HEK293 (cell line): ENCODE data around the gene SLC8A2.

ENCODE experiments used
- CTCF ChIA-PET: fragments of 350-600 bp; formaldehyde crosslinking; extraction: SDS; loops from one replicate; lab custom pipeline; 2021; ENCODE audit warnings: antibody characterized with exemption; lab: Yijun Ruan, JAX
- POLR2A ChIA-PET: fragments of 300-600 bp; formaldehyde crosslinking; extraction: SDS; loops from one replicate; lab custom pipeline; 2020; ENCODE audit warnings: antibody characterized with exemption, inconsistent platforms; lab: Yijun Ruan, JAX
- H3K27ac ChIP-seq: fragments of 200-500 bp; sonication (Bioruptor generic); 2 replicates; pipeline ENCODE4 v1.5.1; 2014; ENCODE audit warnings: low read depth, low read length, control low read depth, inconsistent platforms; ENCODE audit errors: extremely low read depth
- H3K36me3 ChIP-seq, 2 experiments: fragments of 200-500 bp in 1 of 2; sonication (Bioruptor generic) in 1 of 2; 1 replicate in 1 of 2; 2 replicates in 1 of 2; pipeline ENCODE4 v1.5.1; 2014 to 2017; ENCODE audit warnings: inconsistent platforms in 2 of 2, low read length in 2 of 2; ENCODE audit not compliant: control insufficient read depth in 2 of 2, insufficient read depth in 1 of 2
- H3K4me1 ChIP-seq: fragments of 200-500 bp; sonication (Bioruptor generic); 2 replicates; pipeline ENCODE4 v1.5.1; 2014; ENCODE audit warnings: mild to moderate bottlenecking, low read length, inconsistent platforms; ENCODE audit not compliant: control insufficient read depth, insufficient read depth
- H3K4me3 ChIP-seq: 2 replicates; pipeline ENCODE4 v1.5.1; 2011; ENCODE audit warnings: low read depth, mild to moderate bottlenecking, control low read depth, low read length, moderate library complexity
- H3K9me3 ChIP-seq: fragments of 200-500 bp; sonication (Bioruptor generic); 2 replicates; pipeline ENCODE4 v1.5.1; 2014; ENCODE audit warnings: low read depth, low read length, inconsistent platforms; ENCODE audit not compliant: control insufficient read depth, insufficient read depth
- AEBP2 ChIP-seq: fragments of 450-650 bp; formaldehyde crosslinking; IDR thresholded peaks from 2 replicates; pipeline ENCODE4 v1.5.1; 2016; ENCODE audit warnings: missing biosample characterization, missing genetic modification characterization, borderline replicate concordance
- EGR2 ChIP-seq: fragments of 450-650 bp; formaldehyde crosslinking; IDR thresholded peaks from 2 replicates; pipeline ENCODE4 v1.5.1; 2016; ENCODE audit warnings: low read depth, missing biosample characterization, missing genetic modification characterization
- IKZF3 ChIP-seq: fragments of 450-650 bp; IDR thresholded peaks from 2 replicates; pipeline ENCODE4 v1.5.0; 2018; ENCODE audit warnings: missing biosample characterization, mild to moderate bottlenecking, missing genetic modification characterization, moderate library complexity
- KLF10 ChIP-seq: fragments of 450-650 bp; IDR thresholded peaks from 2 replicates; pipeline ENCODE4 v1.5.1; 2018; ENCODE audit warnings: missing biosample characterization, mild to moderate bottlenecking, missing genetic modification characterization
- KLF16 ChIP-seq: fragments of 450-650 bp; formaldehyde crosslinking; IDR thresholded peaks from 2 replicates; pipeline ENCODE4 v1.5.1; 2017; ENCODE audit warnings: missing biosample characterization, missing genetic modification characterization
- KLF9 ChIP-seq: fragments of 450-650 bp; formaldehyde crosslinking; IDR thresholded peaks from 2 replicates; pipeline ENCODE4 v1.5.1; 2016; ENCODE audit warnings: missing biosample characterization, missing genetic modification characterization, low read depth
- PRDM10 ChIP-seq: fragments of 450-650 bp; formaldehyde crosslinking; IDR thresholded peaks from 2 replicates; pipeline ENCODE4 v1.5.1; 2016; ENCODE audit warnings: missing biosample characterization, missing genetic modification characterization
- SP3 ChIP-seq: fragments of 450-650 bp; formaldehyde crosslinking; IDR thresholded peaks from 2 replicates; pipeline ENCODE4 v1.5.1; 2016; ENCODE audit warnings: missing biosample characterization, missing genetic modification characterization
- WT1 ChIP-seq: fragments of 450-650 bp; formaldehyde crosslinking; IDR thresholded peaks from 2 replicates; pipeline ENCODE4 v1.5.1; 2016; ENCODE audit warnings: missing biosample characterization, missing genetic modification characterization
- ZBTB20 ChIP-seq: fragments of 450-650 bp; formaldehyde crosslinking; IDR thresholded peaks from 2 replicates; pipeline ENCODE4 v1.5.1; 2016; ENCODE audit warnings: missing biosample characterization, missing genetic modification characterization
- ZFHX2 ChIP-seq: fragments of 450-650 bp; formaldehyde crosslinking; conservative IDR thresholded peaks from 2 replicates; pipeline ENCODE4 v1.5.1; 2016; ENCODE audit warnings: missing biosample characterization, missing genetic modification characterization
- ZNF133 ChIP-seq: fragments of 450-650 bp; formaldehyde crosslinking; IDR thresholded peaks from 2 replicates; pipeline ENCODE4 v1.5.1; 2016; ENCODE audit warnings: missing biosample characterization, missing genetic modification characterization
- ZNF157 ChIP-seq: fragments of 450-650 bp; formaldehyde crosslinking; IDR thresholded peaks from 2 replicates; pipeline ENCODE4 v1.5.1; 2016; ENCODE audit warnings: missing biosample characterization, missing genetic modification characterization
- ZNF175 ChIP-seq: fragments of 450-650 bp; formaldehyde crosslinking; IDR thresholded peaks from 2 replicates; pipeline ENCODE4 v1.5.1; 2016; ENCODE audit warnings: missing biosample characterization, missing genetic modification characterization
- ZNF266 ChIP-seq: fragments of 450-650 bp; formaldehyde crosslinking; IDR thresholded peaks from 2 replicates; pipeline ENCODE4 v1.5.1; 2016; ENCODE audit warnings: missing biosample characterization, missing genetic modification characterization, low read depth
- ZNF274 ChIP-seq, 2 experiments: fragments of 200-500 bp in 1 of 2; fragments of 450-650 bp in 1 of 2; sonication (Bioruptor generic) in 1 of 2; formaldehyde crosslinking in 1 of 2; IDR thresholded peaks; 2 replicates each; pipeline versions ENCODE4 v1.5.1 to v1.6.1; 2014 to 2016; ENCODE audit warnings: borderline replicate concordance in 1 of 2, inconsistent platforms in 1 of 2, low read length in 1 of 2, missing biosample characterization in 1 of 2, missing genetic modification characterization in 1 of 2
- ZNF350 ChIP-seq: fragments of 450-650 bp; formaldehyde crosslinking; IDR thresholded peaks from 2 replicates; pipeline ENCODE4 v1.5.0; 2017; ENCODE audit warnings: missing biosample characterization, mild to moderate bottlenecking, missing genetic modification characterization
- ZNF416 ChIP-seq: fragments of 450-650 bp; formaldehyde crosslinking; IDR thresholded peaks from 2 replicates; pipeline ENCODE4 v1.5.1; 2016; ENCODE audit warnings: missing biosample characterization, missing genetic modification characterization
- ZNF555 ChIP-seq: fragments of 450-650 bp; formaldehyde crosslinking; conservative IDR thresholded peaks from 2 replicates; pipeline ENCODE4 v1.5.1; 2017; ENCODE audit warnings: missing biosample characterization, mild to moderate bottlenecking, missing genetic modification characterization, inconsistent platforms
- ZNF561 ChIP-seq: fragments of 450-650 bp; IDR thresholded peaks from 2 replicates; pipeline ENCODE4 v1.5.1; 2018; ENCODE audit warnings: missing biosample characterization, missing genetic modification characterization, borderline replicate concordance
- ZNF596 ChIP-seq: fragments of 450-650 bp; IDR thresholded peaks from 2 replicates; pipeline ENCODE4 v1.5.0; 2018; ENCODE audit warnings: missing biosample characterization, mild to moderate bottlenecking, missing genetic modification characterization, moderate library complexity
- ZNF639 ChIP-seq: fragments of 450-650 bp; formaldehyde crosslinking; IDR thresholded peaks from 2 replicates; pipeline ENCODE4 v1.5.1; 2016; ENCODE audit warnings: missing biosample characterization, missing genetic modification characterization
- ZNF785 ChIP-seq: fragments of 450-650 bp; formaldehyde crosslinking; IDR thresholded peaks from 2 replicates; pipeline ENCODE4 v1.5.1; 2016; ENCODE audit warnings: missing biosample characterization, missing genetic modification characterization
- ZSCAN5A ChIP-seq: fragments of 450-650 bp; formaldehyde crosslinking; IDR thresholded peaks from 2 replicates; pipeline ENCODE4 v1.5.1; 2016; ENCODE audit warnings: missing biosample characterization, missing genetic modification characterization

The SLC8A2 gene

GRCh38 chr19:47423203-47423882, 48.4 kb downstream of the SLC8A2 start:
- H3K36me3 ChIP-seq: no peaks in the 10 kb centered on the region
- TF ChIP-seq ZNF133 (no peak), WT1 (tag by site-specific recombination) (peak; percentile 43; the same call in 1 of the 2 replicates), EGR2 (0 out of 2 replicates have a peak, but pooled peaks have one; percentile 27), IKZF3 (peak; percentile 63)
- TF ChIP-seq, all 188 proteins: peak for 3
- POLR2A ChIA-PET: no interaction called here
- H3K27ac ChIP-seq: no peak overlapping the region
- CTCF ChIA-PET: interaction anchor here (0.6 to 1.2 kb wide), 2 partner anchors 33 to 75 kb away, joined by 3 read pairs; no protein-coding TSS in a partner anchor
- peaks cover 15% of the 10 kb centered on the region for H3K4me1 ChIP-seq
- no peaks in the 10 kb centered on the region for H3K9me3 ChIP-seq
- H3K4me3 ChIP-seq: no peak overlapping the region

GRCh38 chr19:47422417-47423163, 49.1 kb downstream of the SLC8A2 start:
- no peak overlapping the region; the same call in 1 of the 2 replicates for H3K4me3 ChIP-seq
- POLR2A ChIA-PET: no interaction called here
- CTCF ChIA-PET: no interaction called here
- TF ChIP-seq ZSCAN5A (no peak), ZNF133 (no peak; the same call in 1 of the 2 replicates), WT1 (tag by site-specific recombination) (no peak), ZNF555 (tag by site-specific recombination) (no peak), KLF16 (tag by site-specific recombination) (no peak), ZNF596 (tag by site-specific recombination) (peak; percentile 99), SP3 (tag by site-specific recombination) (no peak), KLF10 (tag by site-specific recombination) (no peak), ZNF785 (0 out of 2 replicates have a peak, but pooled peaks have one; percentile 12), ZBTB20 (tag by site-specific recombination) (0 out of 2 replicates have a peak, but pooled peaks have one; percentile 3), ZNF175 (tag by site-specific recombination) (0 out of 2 replicates have a peak, but pooled peaks have one; percentile 30), KLF9 (tag by site-specific recombination) (no peak), ZNF416 (tag by site-specific recombination) (peak; percentile 42; the same call in 1 of the 2 replicates), ZNF561 (tag by site-specific recombination) (no peak), ZFHX2 (tag by site-specific recombination) (no peak), ZNF350 (tag by site-specific recombination) (no peak), ZNF274 (IDR thresholded peaks at IDR 0.05; ENCODE audit: low read length) (no peak), ZNF274 (tag by site-specific recombination; IDR thresholded peaks at IDR 0.05; ENCODE audit: borderline replicate concordance) (0 out of 2 replicates have a peak, but pooled peaks have one; percentile 41), PRDM10 (tag by site-specific recombination) (no peak), AEBP2 (tag by site-specific recombination) (no peak), ZNF157 (tag by site-specific recombination) (0 out of 2 replicates have a peak, but pooled peaks have one; percentile 31), ZNF266 (tag by site-specific recombination) (peak; percentile 39), ZNF639 (tag by site-specific recombination) (0 out of 2 replicates have a peak, but pooled peaks have one; percentile 16)

More at GRCh38 chr19:47422417-47423163, 49.1 kb downstream of the SLC8A2 start:
- Histone ChIP-seq H3K27ac (peak overlapping the region; percentile 16; the same call in 1 of the 2 replicates), H3K36me3 (no peaks in the 10 kb centered on the region), H3K4me1 (peaks cover 11% of the 10 kb centered on the region), H3K9me3 (no peaks in the 10 kb centered on the region)
